ENCODE results near the gene LIPI.
"Not testable (repeated sequence)": the region's sequence is repeated elsewhere in the genome, so short reads cannot be mapped to it uniquely, and the experiment has no call there.

LIPI gene

GRCh38 chr21:14097881-14098499 lies 112.8 kb downstream of the LIPI start:
- no peak for TF ChIP-seq CTCF (conservative IDR thresholded peaks at IDR 0.05; ENCODE audit: low read length)
- no peak for DNase-seq (ENCODE audit: low read depth)
- H3K4me3 ChIP-seq (ENCODE audit: low read length), result no peak overlapping the region

GRCh38 chr21:14096577-14096976 lies 114.2 kb downstream of the LIPI start:
- H3K4me3 ChIP-seq (ENCODE audit: low read length), result no peak overlapping the region
- TF ChIP-seq CTCF (conservative IDR thresholded peaks at IDR 0.05; ENCODE audit: low read length), result no peak
- no peak for DNase-seq (ENCODE audit: low read depth)

DNA sequence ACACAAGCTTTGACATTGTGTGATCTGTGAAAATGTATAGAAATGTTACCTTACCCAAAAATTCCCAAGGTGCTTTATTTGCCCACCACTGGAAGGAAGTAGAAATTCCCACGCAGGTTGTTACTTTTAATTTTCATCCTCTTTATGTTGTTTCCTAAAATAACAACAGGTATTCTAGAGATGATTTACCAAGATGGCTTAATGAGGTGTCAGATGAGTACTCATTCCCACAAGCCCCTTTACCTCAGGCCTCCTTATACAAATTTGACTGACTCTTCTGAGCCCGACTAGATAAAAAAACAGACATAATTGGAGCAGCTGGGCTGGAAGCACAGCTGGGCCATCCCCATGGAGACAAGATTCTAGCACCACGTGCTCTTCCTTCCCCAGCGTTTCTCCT lies 114.6 kb downstream of the LIPI start:
- DNase-seq (ENCODE audit: low read depth), result no peak
- TF ChIP-seq CTCF (conservative IDR thresholded peaks at IDR 0.05; ENCODE audit: low read length), result no peak
- no peak overlapping the region for H3K4me3 ChIP-seq (ENCODE audit: low read length)

DNA sequence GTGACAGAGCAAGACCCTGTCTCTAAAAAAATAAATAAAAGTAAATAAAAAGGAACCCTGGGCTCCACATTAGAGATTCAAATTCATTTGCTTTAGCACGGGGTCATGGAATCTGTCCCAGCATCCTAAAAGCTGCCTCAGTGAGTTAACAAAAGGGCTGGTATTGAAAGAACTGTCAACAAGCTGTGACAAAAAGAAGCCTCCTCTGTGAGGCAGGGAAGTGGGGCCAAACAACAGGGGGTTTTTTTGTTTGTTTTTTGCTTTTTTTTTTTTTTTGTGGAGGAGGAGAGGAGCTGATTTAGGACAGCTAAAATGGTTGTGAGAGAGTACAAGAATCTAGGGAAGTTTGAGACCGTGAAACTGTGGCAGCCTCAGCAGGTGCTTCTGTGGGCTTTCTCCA lies 115.7 kb downstream of the LIPI start:
- no peak overlapping the region for H3K4me3 ChIP-seq (ENCODE audit: low read length)
- TF ChIP-seq CTCF (conservative IDR thresholded peaks at IDR 0.05; ENCODE audit: low read length), result no peak
- DNase-seq (ENCODE audit: low read depth), result no peak

DNA sequence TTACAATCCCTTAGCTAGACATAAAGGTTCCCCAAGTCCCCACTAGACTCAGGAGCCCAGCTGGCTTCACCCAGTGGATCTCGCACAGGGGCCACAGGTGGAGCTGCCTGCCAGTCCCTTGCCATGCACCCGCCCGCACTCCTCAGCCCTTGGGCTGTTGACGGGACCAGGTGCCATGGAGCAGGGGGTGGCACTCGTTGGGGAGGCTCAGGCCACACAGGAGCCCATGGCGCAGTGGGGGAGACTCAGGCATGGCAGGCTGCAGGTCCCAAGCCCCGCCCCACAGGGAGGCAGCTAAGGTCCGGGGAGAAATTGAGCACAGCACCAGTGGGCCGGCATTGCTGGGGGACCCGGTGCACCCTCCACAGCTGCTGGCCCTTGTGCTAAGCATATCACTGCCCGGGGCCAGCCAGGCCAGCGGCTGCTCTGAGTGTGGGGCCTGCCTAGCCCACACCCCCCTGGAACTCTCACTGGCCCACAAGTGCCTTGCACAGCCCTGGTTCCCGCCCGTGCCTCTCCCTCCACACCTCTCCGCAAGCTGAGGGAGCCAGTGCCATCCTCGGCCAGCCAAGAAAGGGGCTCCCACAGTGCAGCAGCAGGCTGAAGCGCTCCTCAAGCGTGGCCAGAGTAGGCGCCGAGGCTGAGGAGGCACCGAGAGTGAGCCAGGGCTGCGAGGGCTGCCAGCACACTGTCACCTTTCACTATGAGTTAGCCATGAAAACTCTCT lies 117.8 kb downstream of the LIPI start:
- no peak for DNase-seq (ENCODE audit: low read depth)
- TF ChIP-seq CTCF (conservative IDR thresholded peaks at IDR 0.05; ENCODE audit: low read length), result no peak
- no peak overlapping the region for H3K4me3 ChIP-seq (ENCODE audit: low read length)

- peak; percentile 3 for DNase-seq (ENCODE audit: low read depth)
- not testable (repeated sequence) for H3K4me3 ChIP-seq (ENCODE audit: low read length)
These were observed 120.6 kb downstream of the LIPI start for GRCh38 chr21:14090184-14090583.

- no peak for DNase-seq (ENCODE audit: low read depth)
These were observed 122.4 kb downstream of the LIPI start for GRCh38 chr21:14088391-14088790.

More at GRCh38 chr21:14088391-14088790, 122.4 kb downstream of the LIPI start:
- no peak for TF ChIP-seq CTCF (conservative IDR thresholded peaks at IDR 0.05; ENCODE audit: low read length)
- no peak overlapping the region for H3K4me3 ChIP-seq (ENCODE audit: low read length)
